Vagina (tissue), 2 donors: Measurements from ENCODE around the gene RNF6. TPM values are rescaled to one million over a fixed set of nuclear protein-coding genes. Genes with fewer than 3 reads are reported as not detected.

Experiments
- DNase-seq, 2 donors: peaks; one replicate each; pipeline ENCODE4 v3.0.0-alpha.2; 2017; ENCODE audit errors: extremely low spot score in 2 of 2
- H3K27ac ChIP-seq: fragments of 200-600 bp; sonication (generic); one replicate; pipeline ENCODE4 v1.5.1; 2019
- H3K27me3 ChIP-seq: fragments of 200-600 bp; sonication (generic); one replicate; pipeline ENCODE4 v1.5.1; 2019
- H3K36me3 ChIP-seq, 2 donors: fragments of 200-600 bp; sonication (generic); one replicate each; pipeline ENCODE4 v1.5.1; 2017 to 2019
- H3K4me1 ChIP-seq: fragments of 200-600 bp; sonication (generic); one replicate; pipeline ENCODE4 v1.5.1; 2019
- H3K4me3 ChIP-seq, 2 donors: fragments of 200-600 bp; sonication (generic); 1 replicate in 1 of 2; 2 replicates in 1 of 2; pipeline ENCODE4 v1.5.1; 2016 to 2019
- H3K9me3 ChIP-seq: fragments of 200-600 bp; sonication (generic); one replicate; pipeline ENCODE4 v1.5.1; 2019
- CTCF ChIP-seq, 3 experiments: fragments of 450-650 bp in 2 of 3; fragments of 200-600 bp in 1 of 3; sonication (generic) in 1 of 3; IDR thresholded peaks; one replicate each; pipeline ENCODE4 v1.5.1; 2017 to 2019; ENCODE audit warnings: antibody characterized with exemption in 3 of 3, mild to moderate bottlenecking in 2 of 3, moderate library complexity in 2 of 3
- POLR2A ChIP-seq, 2 donors: fragments of 450-650 bp; IDR thresholded peaks; one replicate each; pipeline ENCODE4 v1.6.1; 2017; ENCODE audit warnings: antibody characterized with exemption in 2 of 2, mild to moderate bottlenecking in 2 of 2, moderate library complexity in 2 of 2
- POLR2AphosphoS5 ChIP-seq, 2 donors: sonication (generic); formaldehyde crosslinking; IDR thresholded peaks; one replicate each; pipeline ENCODE4 v1.9.0; 2017; ENCODE audit warnings: antibody characterized with exemption in 2 of 2, mild to moderate bottlenecking in 2 of 2, low read depth in 1 of 2; ENCODE audit not compliant: insufficient read depth in 1 of 2
- intact Hi-C: fragments of 100-400 bp; cut with DNase I; formaldehyde crosslinking; loops from one replicate; pipeline ENCODE4 v1.15.1; 2023
- total RNA-seq: library from RNA; depleted of rRNA; stranded (reverse); fragments of >200 nt; gene quantifications from one replicate; pipeline ENCODE4 v1.2.3, GENCODE V29; 2016

Gene RNF6
- total RNA-seq, 1 donor from 2014 or later: 22.1 TPM

- H3K27me3 ChIP-seq: no peaks in the 10 kb centered on the region
- no peak overlapping the region for H3K4me3 ChIP-seq
- H3K4me1 ChIP-seq: no peaks in the 10 kb centered on the region
- no peaks in the 10 kb centered on the region for H3K36me3 ChIP-seq
- TF ChIP-seq CTCF (IDR thresholded peaks at IDR 0.05): no peak
- TF ChIP-seq POLR2A (IDR thresholded peaks at IDR 0.05): no peak
- no peak for TF ChIP-seq POLR2AphosphoS5 (IDR thresholded peaks at IDR 0.05; ENCODE audit: insufficient read depth in 1 of 2, low read depth in 1 of 2)
- no peak overlapping the region for H3K27ac ChIP-seq
- intact Hi-C loops: no loop called here
- DNase-seq: no peak
- H3K9me3 ChIP-seq: no peaks in the 10 kb centered on the region
Measured at GRCh38 chr13:26247011-26247410, 24.9 kb upstream of the RNF6 start.

- Histone ChIP-seq H3K9me3 (no peaks in the 10 kb centered on the region), H3K27ac (no peak overlapping the region), H3K27me3 (no peaks in the 10 kb centered on the region), H3K4me3 (no peak overlapping the region), H3K36me3 (no peaks in the 10 kb centered on the region), H3K4me1 (no peaks in the 10 kb centered on the region)
- TF ChIP-seq POLR2AphosphoS5 (IDR thresholded peaks at IDR 0.05; ENCODE audit: insufficient read depth in 1 of 2, low read depth in 1 of 2): no peak
- no peak for TF ChIP-seq CTCF (IDR thresholded peaks at IDR 0.05)
- TF ChIP-seq POLR2A (IDR thresholded peaks at IDR 0.05): no peak
- DNase-seq: no peak
- intact Hi-C loops: no loop called here
Measured at GRCh38 chr13:26246154-26246553, 24.0 kb upstream of the RNF6 start.

GRCh38 chr13:26236296-26236695 is 14.2 kb upstream of the RNF6 start:
- H3K4me1 ChIP-seq: no peaks in the 10 kb centered on the region
- H3K4me3 ChIP-seq: no peak overlapping the region
- intact Hi-C loops: no loop called here
- H3K36me3 ChIP-seq: no peaks in the 10 kb centered on the region
- TF ChIP-seq POLR2AphosphoS5 (IDR thresholded peaks at IDR 0.05; ENCODE audit: insufficient read depth in 1 of 2, low read depth in 1 of 2): no peak
- TF ChIP-seq POLR2A (IDR thresholded peaks at IDR 0.05): no peak
- no peak for TF ChIP-seq CTCF (IDR thresholded peaks at IDR 0.05)
- H3K27me3 ChIP-seq: no peaks in the 10 kb centered on the region
- H3K27ac ChIP-seq: no peak overlapping the region
- H3K9me3 ChIP-seq: no peaks in the 10 kb centered on the region
- no peak for DNase-seq

GRCh38 chr13:26230703-26231102 is 8.6 kb upstream of the RNF6 start:
- DNase-seq: no peak
- TF ChIP-seq POLR2AphosphoS5 (IDR thresholded peaks at IDR 0.05; ENCODE audit: insufficient read depth in 1 of 2, low read depth in 1 of 2): no peak
- no peak for TF ChIP-seq POLR2A (IDR thresholded peaks at IDR 0.05)
- no peak for TF ChIP-seq CTCF (IDR thresholded peaks at IDR 0.05)

GRCh38 chr13:26229080-26229615 is 7.0 kb upstream of the RNF6 start:
- intact Hi-C loops: no loop called here
- Histone ChIP-seq H3K27ac (no peak overlapping the region), H3K4me1 (no peaks in the 10 kb centered on the region), H3K4me3 (no peak overlapping the region), H3K36me3 (no peaks in the 10 kb centered on the region), H3K9me3 (no peaks in the 10 kb centered on the region), H3K27me3 (no peaks in the 10 kb centered on the region)
- DNase-seq: no peak
- TF ChIP-seq POLR2AphosphoS5 (IDR thresholded peaks at IDR 0.05; ENCODE audit: insufficient read depth in 1 of 2, low read depth in 1 of 2): no peak
- TF ChIP-seq POLR2A (IDR thresholded peaks at IDR 0.05): no peak

More at GRCh38 chr13:26230703-26231102, 8.6 kb upstream of the RNF6 start:
- no peaks in the 10 kb centered on the region for H3K4me1 ChIP-seq
- H3K4me3 ChIP-seq: no peak overlapping the region
- no peaks in the 10 kb centered on the region for H3K36me3 ChIP-seq
- intact Hi-C loops: no loop called here
- no peaks in the 10 kb centered on the region for H3K27me3 ChIP-seq
- H3K9me3 ChIP-seq: no peaks in the 10 kb centered on the region
- H3K27ac ChIP-seq: no peak overlapping the region
